Endothelial cell of umbilical vein (primary cell): ENCODE results near the gene MBLAC1. TPM values are rescaled to one million over a fixed set of nuclear protein-coding genes. Genes with fewer than 3 reads are reported as not detected.

ENCODE experiments used
- BruUV-seq: library from RNA; stranded (reverse); fragments of 400-500 nt; replicated peaks from 2 replicates; lab custom pipeline; 2021; lab: Mats Ljungman, UMichigan
- CTCF ChIA-PET: fragments of 300-600, 350-600 bp; sonication (Branson Sonifier 250); formaldehyde crosslinking; loops from one replicate; lab custom pipeline; 2021; ENCODE audit warnings: antibody characterized with exemption, inconsistent platforms; lab: Charles Lee
- POLR2A ChIA-PET: fragments of 300-600, 350-600 bp; sonication (Branson Sonifier 250); formaldehyde crosslinking; loops from one replicate; lab custom pipeline; 2021; ENCODE audit warnings: antibody characterized with exemption, inconsistent platforms; lab: Charles Lee
- DNase-seq: peaks from one replicate; pipeline ENCODE4 v3.0.0-alpha.2; 2011; ENCODE audit warnings: low read depth, low spot score
- FAIRE-seq: peaks from 2 replicates; lab custom pipeline; 2011; peaks lifted over from hg19 to GRCh38; lab: Jason Lieb, UNC
- H2AFZ ChIP-seq: 2 replicates; pipeline ENCODE4 v1.6.0; 2012; ENCODE audit warnings: low read depth, low read length, control low read depth, inconsistent platforms
- H3K27ac ChIP-seq: 2 replicates; pipeline ENCODE4 v1.5.1; 2011; ENCODE audit warnings: low read depth, mild to moderate bottlenecking, control low read depth, low read length, moderate library complexity; ENCODE audit not compliant: insufficient read depth
- H3K27me3 ChIP-seq, 2 experiments: 2 replicates each; pipeline versions ENCODE4 v1.6.0 to v1.6.1; 2011; ENCODE audit warnings: low read length in 2 of 2, mixed read lengths in 1 of 2; ENCODE audit not compliant: control insufficient read depth in 2 of 2, insufficient read depth in 2 of 2
- H3K36me3 ChIP-seq, 2 experiments: 2 replicates in 1 of 2; 3 replicates in 1 of 2; pipeline ENCODE4 v1.5.1; 2011; ENCODE audit warnings: low read length in 2 of 2, mild to moderate bottlenecking in 1 of 2, moderate library complexity in 1 of 2; ENCODE audit not compliant: control insufficient read depth in 2 of 2, insufficient read depth in 2 of 2; ENCODE audit errors: extremely low read depth in 1 of 2
- H3K4me1 ChIP-seq: 3 replicates; pipeline ENCODE4 v1.5.1; 2011; ENCODE audit warnings: mild to moderate bottlenecking, low read length; ENCODE audit not compliant: control insufficient read depth, insufficient read depth; ENCODE audit errors: extremely low read depth
- H3K4me2 ChIP-seq: 2 replicates; pipeline ENCODE4 v1.6.1; 2011; ENCODE audit warnings: low read length, control low read depth, mixed read lengths; ENCODE audit not compliant: insufficient read depth
- H3K4me3 ChIP-seq, 3 experiments: fragments of 200-600 bp in 1 of 3; sonication (generic), shearing (Covaris generic) in 1 of 3; replicated peaks in 1 of 3; 2 replicates each; pipeline ENCODE4 v1.5.1; 2011 to 2016; ENCODE audit warnings: control low read depth in 3 of 3, low read length in 3 of 3, mild to moderate bottlenecking in 2 of 3, inconsistent platforms in 1 of 3, low read depth in 1 of 3, moderate library complexity in 1 of 3; ENCODE audit not compliant: insufficient read depth in 1 of 3
- H3K79me2 ChIP-seq: 2 replicates; pipeline ENCODE4 v1.6.0; 2012; ENCODE audit warnings: low read length, inconsistent platforms; ENCODE audit not compliant: control insufficient read depth, insufficient read depth
- H3K9ac ChIP-seq: replicated peaks from 2 replicates; pipeline ENCODE3; 2011; ENCODE audit warnings: low read length, control low read depth; ENCODE audit not compliant: insufficient read depth; ENCODE audit errors: extremely low read depth
- H3K9me1 ChIP-seq: replicated peaks from 3 replicates; pipeline ENCODE4 v1.6.0; 2011; ENCODE audit warnings: mild to moderate bottlenecking, low read length; ENCODE audit not compliant: control insufficient read depth, insufficient read depth; ENCODE audit errors: extremely low read depth
- H3K9me3 ChIP-seq: replicated peaks from 2 replicates; pipeline ENCODE4 v1.5.1; 2012; ENCODE audit warnings: low read length, inconsistent platforms; ENCODE audit not compliant: control insufficient read depth, insufficient read depth
- H4K20me1 ChIP-seq: replicated peaks from 2 replicates; pipeline ENCODE3; 2011; ENCODE audit warnings: mild to moderate bottlenecking, low read length; ENCODE audit not compliant: control insufficient read depth, insufficient read depth; ENCODE audit errors: extremely low read depth
- EZH2 ChIP-seq: IDR thresholded peaks from 2 replicates; pipeline ENCODE4 v1.6.1; 2012; ENCODE audit warnings: borderline replicate concordance, low read depth, mild to moderate bottlenecking, moderate library complexity, low read length, inconsistent platforms; ENCODE audit not compliant: severe bottlenecking
- FOS ChIP-seq: IDR thresholded peaks from 2 replicates; pipeline ENCODE4 v1.6.1; 2011; ENCODE audit warnings: mild to moderate bottlenecking, low read length, moderate library complexity, borderline replicate concordance; ENCODE audit not compliant: insufficient read depth
- GATA2 ChIP-seq: IDR thresholded peaks from 2 replicates; pipeline ENCODE4 v1.7.0; 2011; ENCODE audit warnings: low read depth, mild to moderate bottlenecking, moderate library complexity, mixed read lengths, low read length; ENCODE audit not compliant: insufficient read length, insufficient read depth
- JUN ChIP-seq: IDR thresholded peaks from 2 replicates; pipeline ENCODE4 v1.6.1; 2011; ENCODE audit warnings: borderline replicate concordance, low read depth; ENCODE audit not compliant: insufficient read length, insufficient read depth
- MAX ChIP-seq: IDR thresholded peaks from 2 replicates; pipeline ENCODE4 v1.6.1; 2011; ENCODE audit not compliant: insufficient read depth, insufficient read length
- MYC ChIP-seq: IDR thresholded peaks from one replicate; pipeline ENCODE4 v1.6.1; 2011; ENCODE audit warnings: mild to moderate bottlenecking, low read depth, low read length
- POLR2A ChIP-seq: IDR thresholded peaks from 2 replicates; pipeline ENCODE4 v1.6.1; 2012; ENCODE audit warnings: low read depth, mild to moderate bottlenecking, control low read depth, low read length
- POLR2AphosphoS5 ChIP-seq: IDR thresholded peaks from 2 replicates; pipeline ENCODE4 v1.6.1; 2012; ENCODE audit warnings: low read depth, mild to moderate bottlenecking, control low read depth, low read length, moderate library complexity; ENCODE audit not compliant: insufficient read depth
- dilution Hi-C: fragments of 300-500 bp; cut with MboI; formaldehyde crosslinking; loops from one replicate; pipeline ENCODE4 v1.15.0; 2019; ENCODE audit warnings: low sequenced_read_pairs; ENCODE audit not compliant: extremely low pct_ligation_motif_present
- intact Hi-C: fragments of 100-400 bp; cut with micrococcal nuclease; formaldehyde crosslinking; loops from one replicate; pipeline ENCODE4 v1.10.0; 2022
- polyA plus RNA-seq, 4 experiments: library from polyadenylated mRNA; depleted of rRNA in 3 of 4; stranded (reverse) in 3 of 4; unstranded in 1 of 4; fragments of >200 nt; gene quantifications; 2 replicates each; pipeline versions ENCODE4 v1.2.1 to v1.2.3, GENCODE V29; 2011 to 2012; ENCODE audit warnings: missing spikeins in 1 of 4
- total RNA-seq: library from RNA; stranded (reverse); gene quantifications from 2 replicates; pipeline ENCODE4 v1.2.3, GENCODE V29; 2021
- TF ChIP-seq, protein P1 (sequence below), 2 donors: IDR thresholded peaks; 1 replicate in 1 of 2; 2 replicates in 1 of 2; pipeline ENCODE4 v1.5.1; 2011; ENCODE audit warnings: low read length in 2 of 2, mild to moderate bottlenecking in 2 of 2, moderate library complexity in 2 of 2, control low read depth in 1 of 2, inconsistent platforms in 1 of 2, low read depth in 1 of 2; ENCODE audit not compliant: insufficient read depth in 1 of 2; ENCODE audit errors: extremely low read depth in 1 of 2

MBLAC1 gene
- total and polyA plus RNA-seq, 2 donors (not counting 3 experiments of a cell fraction or from before 2014, with no cell fraction given) = 1.8 to 2.1 TPM

DNA sequence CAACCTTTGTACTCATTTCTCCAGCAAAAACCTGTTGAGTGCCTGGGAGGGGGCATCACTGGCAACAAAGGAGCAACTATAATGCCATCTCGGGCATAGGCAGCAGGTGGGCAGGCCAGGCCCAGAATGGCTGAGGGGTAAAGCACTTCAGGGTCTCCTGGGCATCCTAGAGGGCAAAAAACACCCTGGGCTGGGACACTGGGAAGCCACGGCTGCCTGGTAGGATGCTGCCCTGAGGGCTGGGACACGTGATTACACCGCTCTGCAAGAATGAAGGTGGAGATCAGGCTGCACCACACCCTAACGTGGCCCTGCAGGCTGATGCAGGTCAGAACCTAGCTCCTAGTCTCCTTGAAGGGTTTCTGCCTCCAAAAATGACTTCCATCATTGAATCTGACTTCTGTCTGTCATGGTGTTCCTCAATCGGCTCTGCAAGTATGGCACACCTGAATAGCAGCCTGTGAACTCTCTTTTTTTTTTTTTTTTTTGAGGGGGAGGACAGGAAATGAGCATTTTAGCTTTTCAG lies 36.3 kb downstream of the MBLAC1 start:
- DNase-seq = no peak
- TF ChIP-seq EZH2 = no peak
- no peak for TF ChIP-seq MAX
- TF ChIP-seq JUN = no peak
- TF ChIP-seq FOS = no peak
- no peak for TF ChIP-seq POLR2AphosphoS5
- TF ChIP-seq MYC = no peak
- no peak for TF ChIP-seq POLR2A
- TF ChIP-seq, protein P1, sequence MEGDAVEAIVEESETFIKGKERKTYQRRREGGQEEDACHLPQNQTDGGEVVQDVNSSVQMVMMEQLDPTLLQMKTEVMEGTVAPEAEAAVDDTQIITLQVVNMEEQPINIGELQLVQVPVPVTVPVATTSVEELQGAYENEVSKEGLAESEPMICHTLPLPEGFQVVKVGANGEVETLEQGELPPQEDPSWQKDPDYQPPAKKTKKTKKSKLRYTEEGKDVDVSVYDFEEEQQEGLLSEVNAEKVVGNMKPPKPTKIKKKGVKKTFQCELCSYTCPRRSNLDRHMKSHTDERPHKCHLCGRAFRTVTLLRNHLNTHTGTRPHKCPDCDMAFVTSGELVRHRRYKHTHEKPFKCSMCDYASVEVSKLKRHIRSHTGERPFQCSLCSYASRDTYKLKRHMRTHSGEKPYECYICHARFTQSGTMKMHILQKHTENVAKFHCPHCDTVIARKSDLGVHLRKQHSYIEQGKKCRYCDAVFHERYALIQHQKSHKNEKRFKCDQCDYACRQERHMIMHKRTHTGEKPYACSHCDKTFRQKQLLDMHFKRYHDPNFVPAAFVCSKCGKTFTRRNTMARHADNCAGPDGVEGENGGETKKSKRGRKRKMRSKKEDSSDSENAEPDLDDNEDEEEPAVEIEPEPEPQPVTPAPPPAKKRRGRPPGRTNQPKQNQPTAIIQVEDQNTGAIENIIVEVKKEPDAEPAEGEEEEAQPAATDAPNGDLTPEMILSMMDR (IDR thresholded peaks at IDR 0.05; ENCODE audit: extremely low read depth in 1 of 2, insufficient read depth in 1 of 2, low read depth in 1 of 2, low read length in 2 of 2) = no peak
- TF ChIP-seq GATA2 = no peak
- Histone ChIP-seq H3K4me3 (no peak overlapping the region), H2AFZ (no peak overlapping the region), H3K27ac (no peak overlapping the region), H3K4me2 (no peak overlapping the region), H3K4me1 (peaks cover 12% of the 10 kb centered on the region), H3K79me2 (no peaks in the 10 kb centered on the region), H4K20me1 (no peaks in the 10 kb centered on the region), H3K9me3 (no peaks in the 10 kb centered on the region), H3K36me3 (no peaks in the 10 kb centered on the region), H3K27me3 (peaks cover 5 to 15% of the 10 kb centered on the region in 2 experiments), H3K9me1 (no peaks in the 10 kb centered on the region), H3K9ac (no peak overlapping the region)
- no peak for FAIRE-seq
- CTCF ChIA-PET = interaction anchor here (1.1 to 1.3 kb wide), 2 partner anchors 14 to 27 kb away, joined by 3 read pairs; partner anchors contain the start of genes GPC2 and STAG3
- dilution Hi-C loops (no loop called here), intact Hi-C loops (no loop called here)
- BruUV-seq = no TSS peak
- POLR2A ChIA-PET = no interaction called here
